ENCODE results near the gene APLNR.

APLNR gene

GRCh38 chr11:57235761-57236703, 1.0 kb downstream of the APLNR start:
- H3K4me1 Mint-ChIP-seq (ENCODE audit: low read depth): no peaks in the 10 kb centered on the region
- H3K36me3 Mint-ChIP-seq (ENCODE audit: low read depth): no peaks in the 10 kb centered on the region
- no peaks in the 10 kb centered on the region for H3K9me3 Mint-ChIP-seq
- H3K27me3 Mint-ChIP-seq: peaks cover 66% of the 10 kb centered on the region
- H3K27ac Mint-ChIP-seq: no peak overlapping the region
- no peak overlapping the region for H3K4me3 Mint-ChIP-seq

GRCh38 chr11:57233702-57234101, 3.3 kb downstream of the APLNR start:
- no peaks in the 10 kb centered on the region for H3K9me3 Mint-ChIP-seq

GRCh38 chr11:57231539-57232253, 5.4 kb downstream of the APLNR start:
- H3K36me3 Mint-ChIP-seq (ENCODE audit: low read depth): no peaks in the 10 kb centered on the region
- H3K27me3 Mint-ChIP-seq: peaks cover 66% of the 10 kb centered on the region
- no peaks in the 10 kb centered on the region for H3K4me1 Mint-ChIP-seq (ENCODE audit: low read depth)
- H3K9me3 Mint-ChIP-seq: no peaks in the 10 kb centered on the region
- H3K27ac Mint-ChIP-seq: peak overlapping the region; percentile 1
- no peak overlapping the region for H3K4me3 Mint-ChIP-seq

More at GRCh38 chr11:57233702-57234101, 3.3 kb downstream of the APLNR start:
- Mint-ChIP-seq H3K27me3 (peaks cover 77% of the 10 kb centered on the region), H3K4me3 (no peak overlapping the region), H3K27ac (no peak overlapping the region), H3K4me1 (ENCODE audit: low read depth) (no peaks in the 10 kb centered on the region), H3K36me3 (ENCODE audit: low read depth) (no peaks in the 10 kb centered on the region)

- H3K4me1 Mint-ChIP-seq (ENCODE audit: low read depth): no peaks in the 10 kb centered on the region
- no peaks in the 10 kb centered on the region for H3K36me3 Mint-ChIP-seq (ENCODE audit: low read depth)
- peaks cover 60% of the 10 kb centered on the region for H3K27me3 Mint-ChIP-seq
- no peaks in the 10 kb centered on the region for H3K9me3 Mint-ChIP-seq
- H3K4me3 Mint-ChIP-seq: no peak overlapping the region
- no peak overlapping the region for H3K27ac Mint-ChIP-seq
Observed at GRCh38 chr11:57230791-57231538, 6.1 kb downstream of the APLNR start.

GRCh38 chr11:57230316-57230715, 6.7 kb downstream of the APLNR start:
- peaks cover 57% of the 10 kb centered on the region for H3K27me3 Mint-ChIP-seq
- no peaks in the 10 kb centered on the region for H3K36me3 Mint-ChIP-seq (ENCODE audit: low read depth)
- H3K4me3 Mint-ChIP-seq: no peak overlapping the region

GRCh38 chr11:57228600-57228999, 8.4 kb downstream of the APLNR start:
- Mint-ChIP-seq H3K27me3 (peaks cover 46% of the 10 kb centered on the region), H3K4me1 (ENCODE audit: low read depth) (no peaks in the 10 kb centered on the region), H3K36me3 (ENCODE audit: low read depth) (no peaks in the 10 kb centered on the region), H3K27ac (no peak overlapping the region), H3K9me3 (no peaks in the 10 kb centered on the region), H3K4me3 (no peak overlapping the region)

More at GRCh38 chr11:57230316-57230715, 6.7 kb downstream of the APLNR start:
- Mint-ChIP-seq H3K9me3 (no peaks in the 10 kb centered on the region), H3K4me1 (ENCODE audit: low read depth) (no peaks in the 10 kb centered on the region), H3K27ac (no peak overlapping the region)

GRCh38 chr11:57224537-57224936, 12.5 kb downstream of the APLNR start:
- Mint-ChIP-seq H3K27me3 (peaks cover 9% of the 10 kb centered on the region), H3K27ac (no peak overlapping the region), H3K9me3 (no peaks in the 10 kb centered on the region), H3K4me3 (no peak overlapping the region), H3K36me3 (ENCODE audit: low read depth) (no peaks in the 10 kb centered on the region), H3K4me1 (ENCODE audit: low read depth) (no peaks in the 10 kb centered on the region)

GRCh38 chr11:57224128-57224527, 12.9 kb downstream of the APLNR start:
- Mint-ChIP-seq H3K27me3 (peaks cover 9% of the 10 kb centered on the region), H3K4me3 (no peak overlapping the region), H3K4me1 (ENCODE audit: low read depth) (no peaks in the 10 kb centered on the region), H3K36me3 (ENCODE audit: low read depth) (no peaks in the 10 kb centered on the region), H3K27ac (no peak overlapping the region), H3K9me3 (no peaks in the 10 kb centered on the region)

GRCh38 chr11:57223601-57224000, 13.4 kb downstream of the APLNR start:
- no peaks in the 10 kb centered on the region for H3K4me1 Mint-ChIP-seq (ENCODE audit: low read depth)
- no peak overlapping the region for H3K4me3 Mint-ChIP-seq
- H3K9me3 Mint-ChIP-seq: no peaks in the 10 kb centered on the region
- H3K36me3 Mint-ChIP-seq (ENCODE audit: low read depth): no peaks in the 10 kb centered on the region
- no peak overlapping the region for H3K27ac Mint-ChIP-seq
- peaks cover 9% of the 10 kb centered on the region for H3K27me3 Mint-ChIP-seq

GRCh38 chr11:57222239-57222638, 14.8 kb downstream of the APLNR start:
- Mint-ChIP-seq H3K27me3 (peaks cover 3% of the 10 kb centered on the region), H3K36me3 (ENCODE audit: low read depth) (no peaks in the 10 kb centered on the region), H3K9me3 (no peaks in the 10 kb centered on the region), H3K27ac (no peak overlapping the region), H3K4me3 (no peak overlapping the region), H3K4me1 (ENCODE audit: low read depth) (no peaks in the 10 kb centered on the region)

- Mint-ChIP-seq H3K4me1 (ENCODE audit: low read depth) (no peaks in the 10 kb centered on the region), H3K9me3 (no peaks in the 10 kb centered on the region), H3K27ac (no peak overlapping the region), H3K27me3 (no peaks in the 10 kb centered on the region), H3K36me3 (ENCODE audit: low read depth) (no peaks in the 10 kb centered on the region), H3K4me3 (no peak overlapping the region)
Observed at GRCh38 chr11:57219021-57219627, 17.9 kb downstream of the APLNR start.

- Mint-ChIP-seq H3K9me3 (no peaks in the 10 kb centered on the region), H3K36me3 (ENCODE audit: low read depth) (no peaks in the 10 kb centered on the region), H3K4me1 (ENCODE audit: low read depth) (no peaks in the 10 kb centered on the region), H3K27me3 (no peaks in the 10 kb centered on the region), H3K27ac (no peak overlapping the region), H3K4me3 (no peak overlapping the region)
Observed at GRCh38 chr11:57217053-57217452, 20.0 kb downstream of the APLNR start.

GRCh38 chr11:57216463-57216862, 20.6 kb downstream of the APLNR start:
- H3K9me3 Mint-ChIP-seq: no peaks in the 10 kb centered on the region
- no peak overlapping the region for H3K27ac Mint-ChIP-seq
- H3K27me3 Mint-ChIP-seq: no peaks in the 10 kb centered on the region
- no peak overlapping the region for H3K4me3 Mint-ChIP-seq
- no peaks in the 10 kb centered on the region for H3K36me3 Mint-ChIP-seq (ENCODE audit: low read depth)
- no peaks in the 10 kb centered on the region for H3K4me1 Mint-ChIP-seq (ENCODE audit: low read depth)

- no peaks in the 10 kb centered on the region for H3K27me3 Mint-ChIP-seq
- no peak overlapping the region for H3K4me3 Mint-ChIP-seq
- H3K36me3 Mint-ChIP-seq (ENCODE audit: low read depth): no peaks in the 10 kb centered on the region
- no peaks in the 10 kb centered on the region for H3K4me1 Mint-ChIP-seq (ENCODE audit: low read depth)
- H3K27ac Mint-ChIP-seq: no peak overlapping the region
- no peaks in the 10 kb centered on the region for H3K9me3 Mint-ChIP-seq
Observed at GRCh38 chr11:57214494-57214893, 22.6 kb downstream of the APLNR start.

All from stimulated activated naive CD8-positive, alpha-beta T cell treated with anti-CD3 and anti-CD28 coated beads, Interleukin-15, Interleukin-2, amounts not matched to agents 100 ng/mL and 50 ng/mL, for 24 hours (primary cell).